Osteocyte (in vitro differentiated cells): ENCODE measurements around the gene TMCO4. TPM values are rescaled to one million over a fixed set of nuclear protein-coding genes. Genes with fewer than 3 reads are reported as not detected.

ENCODE experiments used
- DNase-seq: peaks from one replicate; pipeline ENCODE4 v3.0.0; 2021; ENCODE audit warnings: mixed read lengths; ENCODE audit not compliant: unreplicated experiment; ENCODE audit errors: extremely low spot score
- H3K27ac Mint-ChIP-seq: one replicate; pipeline ENCODE4 v1.8.0; 2021; ENCODE audit warnings: mild to moderate bottlenecking, mixed read lengths; ENCODE audit not compliant: unreplicated experiment
- H3K27me3 Mint-ChIP-seq: one replicate; pipeline ENCODE4 v1.8.0; 2021; ENCODE audit warnings: mixed read lengths; ENCODE audit not compliant: unreplicated experiment
- H3K36me3 Mint-ChIP-seq: one replicate; pipeline ENCODE4 v1.8.0; 2021; ENCODE audit warnings: mixed read lengths; ENCODE audit not compliant: unreplicated experiment
- H3K4me1 Mint-ChIP-seq: one replicate; pipeline ENCODE4 v1.8.0; 2021; ENCODE audit warnings: mixed read lengths; ENCODE audit not compliant: unreplicated experiment
- H3K4me3 Mint-ChIP-seq: one replicate; pipeline ENCODE4 v1.8.0; 2021; ENCODE audit warnings: mild to moderate bottlenecking, moderate library complexity, mixed read lengths; ENCODE audit not compliant: unreplicated experiment
- H3K9me3 Mint-ChIP-seq: one replicate; pipeline ENCODE4 v1.8.0; 2021; ENCODE audit warnings: mixed read lengths; ENCODE audit not compliant: unreplicated experiment
- CTCF ChIP-seq: fragments of 200-600 bp; sonication (generic); IDR thresholded peaks from 2 replicates; pipeline ENCODE4 v1.5.0; 2021; ENCODE audit warnings: antibody characterized with exemption, mild to moderate bottlenecking, moderate library complexity
- total RNA-seq: library from RNA; stranded (reverse); gene quantifications from 2 replicates; pipeline ENCODE4 v1.2.1, GENCODE V29; 2021

The TMCO4 gene
- total RNA-seq, 1 donor from 2014 or later, result 12.1 TPM

GRCh38 chr1:19682901-19683300 lies 116.8 kb downstream of the TMCO4 start:
- H3K27me3 Mint-ChIP-seq, result no peaks in the 10 kb centered on the region
- H3K4me3 Mint-ChIP-seq, result no peak overlapping the region
- H3K36me3 Mint-ChIP-seq, result peaks cover 5% of the 10 kb centered on the region
- no peak overlapping the region for H3K27ac Mint-ChIP-seq
- peaks cover 3% of the 10 kb centered on the region for H3K4me1 Mint-ChIP-seq
- no peak for TF ChIP-seq CTCF
- DNase-seq, result no peak
- no peaks in the 10 kb centered on the region for H3K9me3 Mint-ChIP-seq

- TF ChIP-seq CTCF, result no peak
- no peak for DNase-seq
- Mint-ChIP-seq H3K9me3 (no peaks in the 10 kb centered on the region), H3K4me1 (peaks cover 3% of the 10 kb centered on the region), H3K36me3 (peaks cover 3% of the 10 kb centered on the region), H3K27ac (no peak overlapping the region), H3K27me3 (no peaks in the 10 kb centered on the region), H3K4me3 (no peak overlapping the region)
Observed at GRCh38 chr1:19682257-19682656, 117.5 kb downstream of the TMCO4 start.

GRCh38 chr1:19680644-19681043 lies 119.1 kb downstream of the TMCO4 start:
- no peaks in the 10 kb centered on the region for H3K36me3 Mint-ChIP-seq
- no peaks in the 10 kb centered on the region for H3K9me3 Mint-ChIP-seq
- H3K4me1 Mint-ChIP-seq, result peaks cover 3% of the 10 kb centered on the region
- no peak overlapping the region for H3K27ac Mint-ChIP-seq
- no peaks in the 10 kb centered on the region for H3K27me3 Mint-ChIP-seq
- H3K4me3 Mint-ChIP-seq, result no peak overlapping the region
- TF ChIP-seq CTCF, result no peak
- DNase-seq, result no peak

GRCh38 chr1:19679691-19680090 lies 120.0 kb downstream of the TMCO4 start:
- H3K9me3 Mint-ChIP-seq, result no peaks in the 10 kb centered on the region
- no peak for DNase-seq
- no peak overlapping the region for H3K27ac Mint-ChIP-seq
- no peaks in the 10 kb centered on the region for H3K36me3 Mint-ChIP-seq
- TF ChIP-seq CTCF, result no peak
- peaks cover 3% of the 10 kb centered on the region for H3K4me1 Mint-ChIP-seq
- H3K27me3 Mint-ChIP-seq, result no peaks in the 10 kb centered on the region
- no peak overlapping the region for H3K4me3 Mint-ChIP-seq

GRCh38 chr1:19678931-19679453 lies 120.7 kb downstream of the TMCO4 start:
- Mint-ChIP-seq H3K36me3 (no peaks in the 10 kb centered on the region), H3K9me3 (no peaks in the 10 kb centered on the region), H3K27me3 (no peaks in the 10 kb centered on the region), H3K27ac (no peak overlapping the region), H3K4me3 (no peak overlapping the region), H3K4me1 (peaks cover 3% of the 10 kb centered on the region)
- DNase-seq, result no peak
- no peak for TF ChIP-seq CTCF
